Hematopoietic multipotent progenitor cell treated with erythropoietin and hydrocortisone succinate and interleukin-3 and kit ligand, for 17 days (in vitro differentiated cells): ENCODE results near the gene NUDCD3.
"Not testable (repeated sequence)": the region's sequence is repeated elsewhere in the genome, so short reads cannot be mapped to it uniquely, and the experiment has no call there.

Experiments used
- DNase-seq: peaks from one replicate; pipeline ENCODE4 v3.0.0-alpha.2; 2015; ENCODE audit warnings: low spot score

The NUDCD3 gene

GRCh38 chr7:44447874-44448425 lies 42.5 kb downstream of the NUDCD3 start:
- DNase-seq, result no peak

- DNase-seq, result no peak
Measured at GRCh38 chr7:44445986-44446671, 44.3 kb downstream of the NUDCD3 start.

GRCh38 chr7:44441079-44441478 lies 49.4 kb downstream of the NUDCD3 start:
- no peak for DNase-seq

GRCh38 chr7:44440577-44441078 lies 49.8 kb downstream of the NUDCD3 start:
- no peak for DNase-seq

- DNase-seq, result no peak
Measured at GRCh38 chr7:44439926-44440325, 50.5 kb downstream of the NUDCD3 start.

GRCh38 chr7:44438816-44439215 lies 51.6 kb downstream of the NUDCD3 start:
- no peak for DNase-seq

- no peak for DNase-seq
Measured at GRCh38 chr7:44434201-44434600, 56.3 kb downstream of the NUDCD3 start.

- DNase-seq, result no peak
Measured at GRCh38 chr7:44433255-44434022, 57.0 kb downstream of the NUDCD3 start.

GRCh38 chr7:44432381-44432977 lies 58.0 kb downstream of the NUDCD3 start:
- no peak for DNase-seq

- DNase-seq, result peak; percentile 24
Measured at GRCh38 chr7:44431091-44431608, 59.3 kb downstream of the NUDCD3 start.

GRCh38 chr7:44430054-44430453 lies 60.4 kb downstream of the NUDCD3 start:
- DNase-seq, result no peak

- DNase-seq, result not testable (repeated sequence)
Measured at GRCh38 chr7:44424762-44425161, 65.7 kb downstream of the NUDCD3 start.

GRCh38 chr7:44416941-44417340 lies 73.5 kb downstream of the NUDCD3 start:
- DNase-seq, result no peak

- no peak for DNase-seq
Measured at GRCh38 chr7:44415510-44415909, 74.9 kb downstream of the NUDCD3 start.

GRCh38 chr7:44415047-44415446 lies 75.4 kb downstream of the NUDCD3 start:
- DNase-seq, result no peak

GRCh38 chr7:44411306-44411705 lies 79.2 kb downstream of the NUDCD3 start:
- no peak for DNase-seq

- DNase-seq, result no peak
Measured at GRCh38 chr7:44408596-44408995, 81.9 kb downstream of the NUDCD3 start.

- DNase-seq, result no peak
Measured at GRCh38 chr7:44403775-44404174, 86.7 kb downstream of the NUDCD3 start.

- DNase-seq, result no peak
Measured at GRCh38 chr7:44403176-44403759, 87.2 kb downstream of the NUDCD3 start.

GRCh38 chr7:44402401-44403060 lies 87.9 kb downstream of the NUDCD3 start:
- DNase-seq, result no peak

- no peak for DNase-seq
Measured at GRCh38 chr7:44401692-44402091, 88.8 kb downstream of the NUDCD3 start.
